Right ventricle myocardium inferior (tissue), 1 donor: ENCODE measurements around the gene BDH2. TPM values are rescaled to one million over a fixed set of nuclear protein-coding genes. Genes with fewer than 3 reads are reported as not detected.

Experiments
- ATAC-seq: fragments of 200-7000 bp; cut with Tn5 transposase; one replicate; pipeline ENCODE4 v1.9.1; 2020; ENCODE audit warnings: mild to moderate bottlenecking, moderate library complexity
- DNase-seq: peaks from one replicate; pipeline ENCODE4 v3.0.0; 2021; ENCODE audit errors: missing footprints
- intact Hi-C: fragments of 100-400 bp; cut with DNase I; formaldehyde crosslinking; loops from one replicate; pipeline ENCODE4 v1.11.0; 2022
- total RNA-seq: library from RNA; stranded (reverse); fragmentation: NEBNext Ultra II Directional; extraction: Animal tissue kit (Norgen Biotek cat#: 25700); gene quantifications from one replicate; pipeline ENCODE4 v1.2.1, GENCODE V29; 2021
- donor health status: DM: no; HTN: yes; CAD: no; lungs with severe emphysema.

Gene BDH2
- total RNA-seq, 1 donor from 2014 or later: 25.4 TPM

GRCh38 chr4:103046416-103047290 is 53.0 kb downstream of the BDH2 start:
- intact Hi-C loops: loop anchor here (5.0 kb wide), 1 partner anchor 46 kb away; no protein-coding TSS in a partner anchor

DNA sequence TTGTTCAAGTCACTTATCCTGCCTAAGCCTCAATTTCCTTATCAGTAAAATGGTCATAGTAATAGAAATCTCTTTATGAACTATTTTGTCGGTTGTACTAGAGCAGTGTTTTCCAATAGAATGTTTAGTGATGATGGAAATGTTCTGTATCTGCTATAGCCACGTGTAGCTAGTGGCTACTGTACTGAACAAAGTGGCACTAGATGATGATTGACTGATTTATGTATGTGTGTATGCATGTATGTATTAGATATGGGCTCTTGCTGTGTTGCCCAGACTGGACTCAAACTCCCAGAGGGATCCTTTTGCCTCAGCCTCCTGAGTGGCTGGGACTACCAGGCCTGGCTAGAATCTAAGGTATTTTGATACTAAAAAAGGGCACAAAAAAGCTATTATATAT is 55.5 kb downstream of the BDH2 start:
- no peak for ATAC-seq
- intact Hi-C loops: no loop called here

More at GRCh38 chr4:103046416-103047290, 53.0 kb downstream of the BDH2 start:
- DNase-seq (no peak), ATAC-seq (peak; percentile 71)

DNA sequence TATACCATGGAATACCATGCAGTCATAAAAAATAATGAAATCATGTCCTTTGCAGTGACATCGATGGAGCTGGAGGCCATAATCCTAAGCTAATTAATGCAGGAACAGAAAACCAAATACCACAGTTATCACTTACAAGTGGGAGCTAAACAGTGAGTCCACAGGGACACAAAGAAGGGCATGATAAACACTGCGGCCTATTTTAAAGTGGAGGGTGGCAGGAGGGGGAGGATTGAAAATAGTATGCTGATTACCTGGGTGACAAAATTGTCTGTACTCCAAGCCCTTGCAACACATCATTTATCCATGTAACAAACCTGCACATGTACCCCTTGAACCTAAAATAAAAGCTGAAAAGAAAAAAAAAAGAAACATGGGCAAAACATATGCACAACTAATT is 63.5 kb downstream of the BDH2 start:
- DNase-seq (no peak), ATAC-seq (peak; percentile 65)
- intact Hi-C loops: no loop called here

More for the DNA sequence above, 55.5 kb downstream of the BDH2 start:
- no peak for DNase-seq

GRCh38 chr4:103032574-103032973 is 67.1 kb downstream of the BDH2 start:
- ATAC-seq (no peak), DNase-seq (no peak)
- intact Hi-C loops: no loop called here

GRCh38 chr4:103030791-103031190 is 68.8 kb downstream of the BDH2 start:
- ATAC-seq (no peak), DNase-seq (no peak)
- intact Hi-C loops: no loop called here

- no peak for DNase-seq
- no peak for ATAC-seq
- intact Hi-C loops: no loop called here
These were observed 70.3 kb downstream of the BDH2 start for GRCh38 chr4:103029300-103029699.

Other genes with a start within 250 kb of the BDH2 start
- 17.1 TPM for gene CISD2, start 230.8 kb downstream of the BDH2 start, total RNA-seq
- gene SLC9B1, start 80.1 kb downstream of the BDH2 start, total RNA-seq: 0.95 TPM
- gene SLC9B2, start 23.1 kb downstream of the BDH2 start, total RNA-seq: 3.3 TPM
- gene CENPE, start 98.5 kb upstream of the BDH2 start, total RNA-seq: 0.51 TPM